Neural crest cell (in vitro differentiated cells): Measurements from ENCODE around the gene APAF1. TPM values are rescaled to one million over a fixed set of nuclear protein-coding genes. Genes with fewer than 3 reads are reported as not detected.

Source experiments
- DNase-seq: peaks from one replicate; pipeline ENCODE4 v3.0.0; 2021; ENCODE audit warnings: low read depth, mixed read lengths, low spot score
- H3K27ac Mint-ChIP-seq: one replicate; pipeline ENCODE4 v1.8.0; 2021; ENCODE audit warnings: mild to moderate bottlenecking, mixed read lengths; ENCODE audit not compliant: unreplicated experiment
- H3K27me3 Mint-ChIP-seq: 2 replicates; pipeline ENCODE4 v1.8.0; 2021; ENCODE audit warnings: low read depth, mild to moderate bottlenecking, mixed read lengths
- H3K36me3 Mint-ChIP-seq: 2 replicates; pipeline ENCODE4 v1.8.0; 2021; ENCODE audit warnings: low read depth, mild to moderate bottlenecking, mixed read lengths
- H3K4me1 Mint-ChIP-seq: 2 replicates; pipeline ENCODE4 v1.8.0; 2021; ENCODE audit warnings: mixed read lengths
- H3K4me3 Mint-ChIP-seq: one replicate; pipeline ENCODE4 v1.8.0; 2021; ENCODE audit warnings: mild to moderate bottlenecking, mixed read lengths
- H3K9me3 Mint-ChIP-seq: 2 replicates; pipeline ENCODE4 v1.8.0; 2021; ENCODE audit warnings: mixed read lengths
- total RNA-seq: library from RNA; stranded (reverse); gene quantifications from 2 replicates; pipeline ENCODE4 v1.2.1, GENCODE V29; 2021
- TF ChIP-seq, protein P1 (sequence below): fragments of 200-600 bp; sonication (generic); conservative IDR thresholded peaks from 2 replicates; pipeline ENCODE4 v1.5.0; 2021; ENCODE audit warnings: antibody characterized with exemption, mild to moderate bottlenecking

The APAF1 gene
- total RNA-seq, 1 donor from 2014 or later: 29.6 TPM

DNA sequence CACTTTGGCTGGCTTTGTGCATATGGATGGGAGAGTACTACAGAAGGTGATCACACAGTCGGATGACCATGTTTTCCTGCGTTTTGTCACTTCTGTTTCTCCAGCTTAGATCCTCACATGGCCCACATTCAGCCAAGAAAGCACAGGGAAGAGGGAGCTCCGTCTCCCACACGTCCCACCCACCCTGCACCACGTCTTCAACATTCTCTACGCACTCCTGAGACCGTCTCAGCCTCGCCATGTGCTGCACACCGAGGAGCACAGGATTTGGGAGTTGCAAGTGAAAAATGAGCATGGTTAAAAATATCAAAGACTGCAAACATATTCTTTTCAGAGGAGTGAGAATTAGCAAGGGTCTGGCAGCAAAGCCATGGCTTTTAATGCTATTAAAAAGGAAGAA is 122.2 kb downstream of the APAF1 start:
- DNase-seq: no peak
- no peaks in the 10 kb centered on the region for H3K36me3 Mint-ChIP-seq
- TF ChIP-seq, protein P1, sequence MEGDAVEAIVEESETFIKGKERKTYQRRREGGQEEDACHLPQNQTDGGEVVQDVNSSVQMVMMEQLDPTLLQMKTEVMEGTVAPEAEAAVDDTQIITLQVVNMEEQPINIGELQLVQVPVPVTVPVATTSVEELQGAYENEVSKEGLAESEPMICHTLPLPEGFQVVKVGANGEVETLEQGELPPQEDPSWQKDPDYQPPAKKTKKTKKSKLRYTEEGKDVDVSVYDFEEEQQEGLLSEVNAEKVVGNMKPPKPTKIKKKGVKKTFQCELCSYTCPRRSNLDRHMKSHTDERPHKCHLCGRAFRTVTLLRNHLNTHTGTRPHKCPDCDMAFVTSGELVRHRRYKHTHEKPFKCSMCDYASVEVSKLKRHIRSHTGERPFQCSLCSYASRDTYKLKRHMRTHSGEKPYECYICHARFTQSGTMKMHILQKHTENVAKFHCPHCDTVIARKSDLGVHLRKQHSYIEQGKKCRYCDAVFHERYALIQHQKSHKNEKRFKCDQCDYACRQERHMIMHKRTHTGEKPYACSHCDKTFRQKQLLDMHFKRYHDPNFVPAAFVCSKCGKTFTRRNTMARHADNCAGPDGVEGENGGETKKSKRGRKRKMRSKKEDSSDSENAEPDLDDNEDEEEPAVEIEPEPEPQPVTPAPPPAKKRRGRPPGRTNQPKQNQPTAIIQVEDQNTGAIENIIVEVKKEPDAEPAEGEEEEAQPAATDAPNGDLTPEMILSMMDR: no peak

DNA sequence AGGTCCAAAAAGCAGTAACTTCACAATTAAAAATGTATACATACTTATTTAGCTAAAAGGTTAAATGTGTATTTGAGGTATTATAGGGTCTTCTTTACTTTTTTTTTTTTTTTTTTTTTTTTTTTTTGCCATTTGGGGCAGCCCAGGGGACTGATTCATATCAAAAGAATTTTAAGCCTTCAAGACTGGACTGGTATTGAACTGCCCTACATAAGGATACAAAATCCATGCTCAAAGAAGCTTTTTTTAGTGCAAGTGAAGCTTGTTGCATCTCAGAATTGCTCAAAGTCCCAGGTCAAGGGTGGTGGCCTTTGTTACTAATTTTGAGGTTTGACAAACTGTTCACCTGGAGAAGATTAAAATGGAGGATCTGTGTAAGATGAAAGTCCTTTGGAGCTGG is 124.0 kb downstream of the APAF1 start:
- Mint-ChIP-seq H3K27ac (no peak overlapping the region), H3K27me3 (no peaks in the 10 kb centered on the region)

More for the DNA sequence above, 122.2 kb downstream of the APAF1 start:
- H3K9me3 Mint-ChIP-seq: no peaks in the 10 kb centered on the region
- no peak overlapping the region for H3K27ac Mint-ChIP-seq
- H3K4me3 Mint-ChIP-seq: no peak overlapping the region
- no peaks in the 10 kb centered on the region for H3K4me1 Mint-ChIP-seq
- no peaks in the 10 kb centered on the region for H3K27me3 Mint-ChIP-seq

DNA sequence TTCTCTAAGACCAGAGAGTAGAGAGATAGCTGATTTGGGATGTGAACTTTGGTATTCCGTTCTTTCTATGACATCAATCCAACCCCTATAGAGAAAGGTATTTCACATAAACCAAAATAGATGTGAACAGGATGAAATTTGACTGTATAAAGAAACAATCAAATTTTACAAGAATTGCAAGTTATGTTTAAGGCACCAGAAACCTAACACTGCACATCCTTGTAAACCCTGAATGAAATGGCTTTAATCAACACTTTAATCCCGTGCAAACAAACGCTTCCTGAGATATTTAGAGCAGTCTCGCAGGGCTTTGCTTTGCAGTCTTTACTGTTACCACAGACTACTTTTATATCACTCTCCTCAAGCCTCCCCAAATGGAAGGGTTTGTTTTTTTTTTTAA is 125.1 kb downstream of the APAF1 start:
- Mint-ChIP-seq H3K27me3 (no peaks in the 10 kb centered on the region), H3K27ac (no peak overlapping the region), H3K36me3 (no peaks in the 10 kb centered on the region), H3K4me1 (no peaks in the 10 kb centered on the region), H3K9me3 (no peaks in the 10 kb centered on the region), H3K4me3 (no peak overlapping the region)
- TF ChIP-seq, protein P1: no peak
- DNase-seq: no peak

More for the DNA sequence above, 124.0 kb downstream of the APAF1 start:
- no peak overlapping the region for H3K4me3 Mint-ChIP-seq
- no peaks in the 10 kb centered on the region for H3K4me1 Mint-ChIP-seq
- H3K9me3 Mint-ChIP-seq: no peaks in the 10 kb centered on the region
- TF ChIP-seq, protein P1: no peak
- no peaks in the 10 kb centered on the region for H3K36me3 Mint-ChIP-seq
- no peak for DNase-seq

DNA sequence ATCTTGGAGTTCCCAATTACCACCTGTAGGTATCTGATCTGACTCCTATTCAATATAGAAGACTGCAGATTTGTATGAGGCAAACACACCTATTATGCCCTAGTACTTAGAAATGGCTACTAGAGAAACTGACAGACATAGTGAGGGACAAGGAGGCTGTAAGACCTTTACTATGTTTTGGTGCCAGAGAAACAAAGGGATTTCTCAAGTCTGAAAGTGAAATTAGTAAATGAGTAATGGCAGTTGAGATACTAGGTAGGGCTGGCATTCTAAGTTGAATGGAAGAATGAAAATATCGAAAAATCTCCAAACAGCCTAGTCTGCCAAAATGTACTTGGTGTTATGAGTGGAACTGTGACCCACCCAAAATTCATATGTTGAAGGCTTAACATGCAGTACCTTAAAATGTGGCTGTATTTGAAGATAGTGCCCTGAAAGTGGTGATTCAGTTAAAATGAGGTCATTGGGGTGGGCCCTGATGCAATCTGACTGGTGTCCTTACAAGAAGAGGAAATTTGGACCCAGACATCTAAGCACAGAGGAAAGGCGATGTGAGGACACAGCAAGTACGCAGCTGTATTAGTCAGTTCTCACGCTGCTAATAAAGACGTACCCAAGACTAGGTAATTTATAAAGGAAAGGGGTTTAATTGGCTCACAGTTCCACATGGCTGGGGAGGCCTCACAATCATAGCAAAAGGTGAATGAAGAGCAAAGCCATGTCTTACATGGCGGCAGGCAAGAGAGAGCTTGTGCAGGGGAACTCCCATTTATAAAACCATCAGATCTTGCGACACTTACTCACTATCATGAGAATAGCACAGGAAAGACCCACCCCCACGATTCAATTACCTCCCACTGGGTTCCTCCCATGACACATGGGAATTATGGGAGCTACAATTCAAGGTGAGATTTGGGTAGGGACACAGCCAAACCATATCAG is 127.0 kb downstream of the APAF1 start:
- no peak overlapping the region for H3K27ac Mint-ChIP-seq
- H3K4me3 Mint-ChIP-seq: no peak overlapping the region
- no peaks in the 10 kb centered on the region for H3K27me3 Mint-ChIP-seq
- no peak for DNase-seq
- H3K4me1 Mint-ChIP-seq: no peaks in the 10 kb centered on the region
- H3K9me3 Mint-ChIP-seq: no peaks in the 10 kb centered on the region
- no peaks in the 10 kb centered on the region for H3K36me3 Mint-ChIP-seq
- TF ChIP-seq, protein P1: no peak

DNA sequence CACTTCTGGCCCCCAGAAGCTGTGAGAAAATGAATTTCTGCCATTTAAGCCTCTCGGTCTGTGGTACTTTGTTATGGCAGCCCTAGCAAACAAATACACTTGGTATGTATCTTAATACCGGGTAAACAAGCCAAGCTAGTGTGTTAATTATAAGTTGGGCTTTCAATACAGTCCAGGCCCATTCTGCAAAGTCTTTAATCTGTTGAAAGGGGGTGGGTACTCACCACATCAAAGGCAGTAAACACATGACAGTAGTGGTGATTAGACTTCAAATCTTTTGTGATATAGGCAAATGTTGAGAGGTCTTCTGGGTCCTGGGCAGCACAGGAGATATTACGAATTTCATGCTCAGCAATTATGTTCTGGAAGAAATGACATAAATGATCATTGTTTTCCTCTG is 127.7 kb downstream of the APAF1 start:
- H3K4me3 Mint-ChIP-seq: no peak overlapping the region
- H3K36me3 Mint-ChIP-seq: no peaks in the 10 kb centered on the region
- H3K4me1 Mint-ChIP-seq: no peaks in the 10 kb centered on the region
- TF ChIP-seq, protein P1: no peak
- H3K27ac Mint-ChIP-seq: no peak overlapping the region
- H3K27me3 Mint-ChIP-seq: no peaks in the 10 kb centered on the region
- DNase-seq: no peak
- H3K9me3 Mint-ChIP-seq: no peaks in the 10 kb centered on the region
